ENCODE data around the gene IARS2.
"Not testable (repeated sequence)": the region's sequence is repeated elsewhere in the genome, so short reads cannot be mapped to it uniquely, and the experiment has no call there.

Gene IARS2

GRCh38 chr1:220084460-220084859, 9.5 kb upstream of the IARS2 start:
- no peaks in the 10 kb centered on the region for H3K9me3 ChIP-seq (ENCODE audit: control insufficient read depth, low read length)
- H3K36me3 ChIP-seq (ENCODE audit: control insufficient read depth, insufficient read depth, low read length): no peaks in the 10 kb centered on the region
- peaks cover 9% of the 10 kb centered on the region for H3K4me1 ChIP-seq (ENCODE audit: control insufficient read depth, insufficient read depth, low read length)
- H3K4me3 ChIP-seq (ENCODE audit: low read length): no peak overlapping the region
- no peak overlapping the region for H3K9ac ChIP-seq (ENCODE audit: low read length)
- no peaks in the 10 kb centered on the region for H3K27me3 ChIP-seq (ENCODE audit: control insufficient read depth, insufficient read depth, low read length)

DNA sequence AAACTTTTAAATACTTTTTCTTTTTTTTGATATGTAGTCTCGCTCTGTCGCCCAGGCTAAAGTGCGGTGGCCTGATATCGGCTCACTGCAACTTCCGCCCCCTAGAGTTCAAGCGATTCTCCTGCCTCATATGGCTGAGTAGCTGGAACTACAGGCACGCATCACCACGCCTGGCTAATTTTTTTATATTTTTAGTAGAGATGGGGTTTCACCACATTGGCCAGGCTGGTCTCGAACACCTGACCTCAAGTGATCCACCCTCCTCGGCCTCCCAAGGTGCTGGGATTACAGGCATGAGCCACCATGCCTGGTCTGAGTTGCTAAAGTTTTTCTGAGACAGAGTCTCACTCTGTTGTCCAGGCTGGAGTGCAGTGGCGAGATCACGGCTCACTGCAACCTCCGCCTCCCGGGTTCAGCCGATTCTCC, 7.7 kb upstream of the IARS2 start:
- not testable (repeated sequence) for H3K4me3 ChIP-seq (ENCODE audit: low read length); H3K4me1 ChIP-seq (ENCODE audit: control insufficient read depth, insufficient read depth, low read length)

DNA sequence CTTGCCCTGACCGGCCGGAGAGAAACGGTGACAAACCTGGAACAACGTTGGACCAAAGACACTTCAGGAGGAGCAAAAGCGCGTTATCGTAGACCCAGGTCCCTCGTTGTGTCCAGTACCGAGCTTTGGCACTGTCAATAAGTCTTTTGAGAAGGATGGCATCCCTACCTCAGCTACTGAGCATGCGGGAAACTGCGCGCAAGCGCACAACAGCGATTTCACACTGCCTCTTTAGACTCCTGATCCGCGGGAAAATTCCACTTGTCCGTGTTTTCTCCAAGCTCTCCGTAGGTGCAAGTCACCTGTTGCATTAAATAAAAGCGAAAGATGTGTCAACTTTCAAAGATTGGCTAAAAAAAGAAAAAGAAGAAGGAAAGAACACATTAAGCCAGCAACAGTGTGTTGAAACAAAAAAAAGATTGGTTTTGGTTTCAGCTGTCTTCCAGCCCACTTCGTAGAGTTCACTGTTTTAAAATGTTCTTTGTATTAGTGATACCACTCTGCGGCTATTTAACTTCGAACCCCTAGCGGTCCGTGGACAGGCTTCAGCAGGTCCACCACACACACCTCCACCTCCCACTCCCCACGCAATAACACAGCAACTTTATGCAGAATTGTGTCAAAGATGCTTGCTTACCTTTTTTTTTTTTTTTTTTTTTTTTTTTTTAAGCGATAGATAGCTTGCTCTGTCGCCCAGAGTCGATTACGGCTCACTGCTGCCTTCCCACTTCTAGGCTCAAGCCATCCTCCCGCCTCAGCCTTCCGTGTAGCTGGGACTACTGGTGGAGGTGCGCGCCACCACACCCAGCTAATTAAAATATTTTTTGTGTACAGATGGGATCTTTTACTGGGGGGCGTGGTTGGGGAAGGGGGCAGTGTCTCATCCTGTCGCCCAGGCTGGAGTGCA, 4.0 kb upstream of the IARS2 start, which contains the start of gene BPNT1:
Gene BPNT1, minus strand, starts transcription at position 139 of the 907 bp plus-strand sequence. CDS start 9,942 bp downstream, outside the sequence.
- Histone ChIP-seq H3K36me3 (ENCODE audit: control insufficient read depth, insufficient read depth, low read length) (no peaks in the 10 kb centered on the region), H3K27me3 (ENCODE audit: control insufficient read depth, insufficient read depth, low read length) (no peaks in the 10 kb centered on the region), H3K9me3 (ENCODE audit: control insufficient read depth, low read length) (no peaks in the 10 kb centered on the region), H3K9ac (ENCODE audit: low read length) (peak within 1 kb of the TSS; percentile 77), H3K4me1 (ENCODE audit: control insufficient read depth, insufficient read depth, low read length) (no peaks in the 10 kb centered on the region), H3K4me3 (ENCODE audit: low read length) (peak within 1 kb of the TSS; percentile 70)

More for the DNA sequence above, 7.7 kb upstream of the IARS2 start:
- H3K9me3 ChIP-seq (ENCODE audit: control insufficient read depth, low read length); H3K36me3 ChIP-seq (ENCODE audit: control insufficient read depth, insufficient read depth, low read length); H3K9ac ChIP-seq (ENCODE audit: low read length); H3K27me3 ChIP-seq (ENCODE audit: control insufficient read depth, insufficient read depth, low read length): not testable (repeated sequence)

GRCh38 chr1:220092694-220093093, 1.2 kb upstream of the IARS2 start:
- no peak overlapping the region for H3K4me3 ChIP-seq (ENCODE audit: low read length)
- H3K4me1 ChIP-seq (ENCODE audit: control insufficient read depth, insufficient read depth, low read length): no peaks in the 10 kb centered on the region
- no peaks in the 10 kb centered on the region for H3K9me3 ChIP-seq (ENCODE audit: control insufficient read depth, low read length)
- no peaks in the 10 kb centered on the region for H3K36me3 ChIP-seq (ENCODE audit: control insufficient read depth, insufficient read depth, low read length)
- H3K9ac ChIP-seq (ENCODE audit: low read length): no peak overlapping the region
- H3K27me3 ChIP-seq (ENCODE audit: control insufficient read depth, insufficient read depth, low read length): no peaks in the 10 kb centered on the region

DNA sequence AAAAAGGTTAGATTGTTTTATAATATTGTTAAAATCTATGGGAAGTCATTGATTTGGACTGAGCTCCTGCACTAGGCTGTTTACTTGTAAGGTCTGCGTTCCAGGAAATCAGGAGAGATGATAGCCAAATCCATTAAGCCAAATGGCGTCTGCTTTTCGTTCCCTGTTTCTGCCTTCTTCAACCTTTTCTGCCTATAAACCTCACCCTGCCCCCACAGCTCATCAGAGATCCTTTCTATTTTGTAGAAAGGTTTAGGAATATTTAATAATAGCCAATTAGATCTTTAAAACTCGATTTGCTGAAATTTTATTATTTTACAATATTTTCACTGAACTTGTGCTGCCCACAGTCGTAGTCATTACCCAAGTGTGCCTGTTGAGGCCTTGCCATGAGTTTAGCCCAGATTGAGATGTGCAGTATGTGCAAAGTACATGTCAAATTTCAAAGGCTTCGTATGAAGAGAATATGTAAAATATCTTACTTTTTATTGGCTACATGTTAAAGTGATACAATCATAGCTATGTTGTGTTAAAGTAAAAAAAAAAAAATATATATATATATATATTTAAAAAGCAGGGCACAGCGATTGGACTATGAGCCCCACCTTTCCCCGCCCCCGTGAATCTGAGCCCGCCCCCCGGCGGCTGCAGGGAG, 444 bp upstream of the IARS2 start:
- Histone ChIP-seq H3K36me3 (ENCODE audit: control insufficient read depth, insufficient read depth, low read length) (no peaks in the 10 kb centered on the region), H3K27me3 (ENCODE audit: control insufficient read depth, insufficient read depth, low read length) (no peaks in the 10 kb centered on the region), H3K4me1 (ENCODE audit: control insufficient read depth, insufficient read depth, low read length) (no peaks in the 10 kb centered on the region), H3K4me3 (ENCODE audit: low read length) (no peak overlapping the region), H3K9me3 (ENCODE audit: control insufficient read depth, low read length) (no peaks in the 10 kb centered on the region), H3K9ac (ENCODE audit: low read length) (no peak overlapping the region)

- Histone ChIP-seq H3K4me3 (ENCODE audit: low read length) (no peak overlapping the region), H3K36me3 (ENCODE audit: control insufficient read depth, insufficient read depth, low read length) (peaks cover 5% of the 10 kb centered on the region), H3K27me3 (ENCODE audit: control insufficient read depth, insufficient read depth, low read length) (no peaks in the 10 kb centered on the region), H3K9me3 (ENCODE audit: control insufficient read depth, low read length) (no peaks in the 10 kb centered on the region), H3K4me1 (ENCODE audit: control insufficient read depth, insufficient read depth, low read length) (no peaks in the 10 kb centered on the region), H3K9ac (ENCODE audit: low read length) (no peak overlapping the region)
These were observed 5.9 kb downstream of the IARS2 start for GRCh38 chr1:220099826-220100225.

DNA sequence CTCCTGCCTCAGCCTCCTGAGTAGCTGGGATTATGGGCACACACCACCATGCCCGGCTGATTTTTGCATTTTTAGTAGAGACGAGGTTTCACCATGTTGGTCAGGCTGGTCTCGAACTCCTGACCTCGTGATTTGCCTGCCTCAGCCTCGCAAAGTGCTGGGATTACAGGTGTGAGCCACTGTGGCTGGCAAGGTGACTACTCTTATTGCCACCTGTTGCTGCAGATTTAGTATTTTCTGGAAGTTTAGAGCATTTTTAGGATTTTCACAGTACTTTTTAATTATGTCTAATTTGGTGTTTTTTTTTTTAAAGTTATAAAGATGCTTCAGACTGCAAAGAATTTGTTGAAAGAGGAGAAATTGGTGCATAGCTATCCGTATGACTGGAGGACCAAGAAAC, 16.5 kb downstream of the IARS2 start:
- not testable (repeated sequence) for H3K9me3 ChIP-seq (ENCODE audit: control insufficient read depth, low read length); H3K36me3 ChIP-seq (ENCODE audit: control insufficient read depth, insufficient read depth, low read length)

DNA sequence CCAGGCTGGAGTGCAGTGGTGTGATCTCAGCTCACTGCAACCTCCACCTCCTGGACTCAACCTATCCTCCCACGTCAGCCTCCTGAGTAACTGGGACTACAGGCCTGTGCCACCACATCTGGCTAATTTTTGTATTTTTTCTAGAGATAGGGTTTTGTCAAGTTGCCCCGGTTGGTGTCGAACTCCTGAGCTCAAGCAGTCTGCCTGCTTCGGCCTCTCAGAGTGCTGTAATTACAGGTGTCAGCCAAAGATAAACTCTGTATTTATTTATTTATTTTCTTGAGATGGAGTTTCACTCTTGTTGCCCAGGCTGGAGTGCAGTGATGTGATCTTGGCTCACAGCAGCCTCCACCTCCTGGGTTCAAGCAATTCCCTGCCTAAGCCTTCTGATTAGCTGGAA, 18.7 kb downstream of the IARS2 start:
- not testable (repeated sequence) for H3K4me3 ChIP-seq (ENCODE audit: low read length); H3K36me3 ChIP-seq (ENCODE audit: control insufficient read depth, insufficient read depth, low read length); H3K27me3 ChIP-seq (ENCODE audit: control insufficient read depth, insufficient read depth, low read length); H3K9me3 ChIP-seq (ENCODE audit: control insufficient read depth, low read length); H3K4me1 ChIP-seq (ENCODE audit: control insufficient read depth, insufficient read depth, low read length); H3K9ac ChIP-seq (ENCODE audit: low read length)

More for the DNA sequence above, 16.5 kb downstream of the IARS2 start:
- H3K4me1 ChIP-seq (ENCODE audit: control insufficient read depth, insufficient read depth, low read length); H3K4me3 ChIP-seq (ENCODE audit: low read length); H3K9ac ChIP-seq (ENCODE audit: low read length); H3K27me3 ChIP-seq (ENCODE audit: control insufficient read depth, insufficient read depth, low read length): not testable (repeated sequence)

DNA sequence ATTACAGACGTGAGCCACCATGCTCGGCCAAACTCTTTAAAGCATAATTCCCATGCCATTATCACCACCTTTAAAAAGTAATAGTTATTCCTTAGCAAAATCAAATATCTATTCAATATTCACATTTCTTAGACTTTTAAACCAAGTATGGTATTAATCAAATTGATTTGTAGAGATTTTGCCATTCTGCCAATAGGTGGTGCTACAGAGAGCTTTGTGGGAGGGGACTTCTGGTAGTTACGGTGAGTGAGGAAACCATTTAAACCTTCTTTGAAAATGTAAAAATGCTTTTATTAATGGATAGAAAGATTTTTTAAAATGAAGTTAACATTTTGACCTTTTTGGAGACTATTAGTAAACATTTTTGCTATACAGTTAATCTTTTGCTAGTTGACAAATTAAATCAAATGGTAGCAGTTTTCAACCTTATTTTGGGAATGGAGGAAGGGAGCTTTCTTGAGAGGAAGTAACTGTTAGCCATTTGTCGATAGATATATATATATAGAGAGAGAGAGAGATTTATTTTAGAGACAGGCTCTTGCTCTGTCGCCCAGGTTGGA, 19.3 kb downstream of the IARS2 start:
- no peaks in the 10 kb centered on the region for H3K36me3 ChIP-seq (ENCODE audit: control insufficient read depth, insufficient read depth, low read length)
- H3K9ac ChIP-seq (ENCODE audit: low read length): no peak overlapping the region
- no peak overlapping the region for H3K4me3 ChIP-seq (ENCODE audit: low read length)
- no peaks in the 10 kb centered on the region for H3K9me3 ChIP-seq (ENCODE audit: control insufficient read depth, low read length)
- no peaks in the 10 kb centered on the region for H3K27me3 ChIP-seq (ENCODE audit: control insufficient read depth, insufficient read depth, low read length)
- no peaks in the 10 kb centered on the region for H3K4me1 ChIP-seq (ENCODE audit: control insufficient read depth, insufficient read depth, low read length)

DNA sequence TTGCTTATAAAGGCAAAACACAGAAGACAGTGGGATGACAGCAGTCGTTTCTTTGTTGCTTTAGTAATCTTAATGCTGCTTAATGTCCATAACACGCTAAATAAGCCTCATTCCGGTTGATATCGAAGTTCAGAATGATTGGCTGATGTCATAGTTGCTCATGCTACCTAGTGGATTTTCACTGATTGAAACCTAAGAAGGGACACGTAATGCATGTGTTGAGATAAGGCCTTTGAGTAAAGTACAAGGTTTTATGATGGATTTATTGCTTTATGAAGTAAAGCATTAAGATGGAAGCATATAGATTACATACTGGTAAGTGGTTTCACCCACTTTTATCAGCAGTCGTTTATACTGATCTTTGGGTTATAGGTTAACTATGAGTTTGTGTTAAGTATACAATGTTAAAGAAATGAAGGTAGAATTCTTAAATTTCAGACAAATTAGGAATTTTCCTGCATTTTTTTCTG, 25.1 kb downstream of the IARS2 start:
- no peaks in the 10 kb centered on the region for H3K9me3 ChIP-seq (ENCODE audit: control insufficient read depth, low read length)
- H3K36me3 ChIP-seq (ENCODE audit: control insufficient read depth, insufficient read depth, low read length): no peaks in the 10 kb centered on the region
- peaks cover 11% of the 10 kb centered on the region for H3K4me1 ChIP-seq (ENCODE audit: control insufficient read depth, insufficient read depth, low read length)
- peak overlapping the region; percentile 11 for H3K9ac ChIP-seq (ENCODE audit: low read length)
- H3K27me3 ChIP-seq (ENCODE audit: control insufficient read depth, insufficient read depth, low read length): no peaks in the 10 kb centered on the region
- no peak overlapping the region for H3K4me3 ChIP-seq (ENCODE audit: low read length)

- Histone ChIP-seq H3K4me1 (ENCODE audit: control insufficient read depth, insufficient read depth, low read length) (peaks cover 11% of the 10 kb centered on the region), H3K4me3 (ENCODE audit: low read length) (no peak overlapping the region), H3K27me3 (ENCODE audit: control insufficient read depth, insufficient read depth, low read length) (no peaks in the 10 kb centered on the region), H3K9me3 (ENCODE audit: control insufficient read depth, low read length) (no peaks in the 10 kb centered on the region), H3K36me3 (ENCODE audit: control insufficient read depth, insufficient read depth, low read length) (no peaks in the 10 kb centered on the region), H3K9ac (ENCODE audit: low read length) (peak overlapping the region; percentile 61)
These were observed 28.0 kb downstream of the IARS2 start for GRCh38 chr1:220121791-220122530.
